A549 (cell line): Measurements from ENCODE around the gene NOC4L.

Experiments used
- CEBPB ChIP-seq, 2 experiments: fragments of >200 bp in 1 of 2; sonication (Bioruptor Twin) in 1 of 2; formaldehyde crosslinking in 1 of 2; IDR thresholded peaks; 2 replicates each; pipeline ENCODE4 v1.6.1; 2012 to 2016
- CHD2 ChIP-seq: fragments of 150-350 bp; IDR thresholded peaks from 2 replicates; pipeline ENCODE4 v1.6.1; 2014; ENCODE audit warnings: low read length; ENCODE audit not compliant: partially characterized antibody
- CTCF ChIP-seq: fragments of >200 bp; sonication (Bioruptor Twin); formaldehyde crosslinking; IDR thresholded peaks from 3 replicates; pipeline ENCODE4 v1.5.1; 2016
- EP300 ChIP-seq, 2 experiments: fragments of >200 bp; sonication (Bioruptor Twin); formaldehyde crosslinking; IDR thresholded peaks; 2 replicates in 1 of 2; 3 replicates in 1 of 2; pipeline ENCODE4 v1.6.1; 2016 to 2017
- HOXB13 ChIP-seq: fragments of 250-450 bp; sonication (Bioruptor Pico); IDR thresholded peaks from 2 replicates; pipeline ENCODE4 v1.5.0; 2020; ENCODE audit warnings: low read depth, mild to moderate bottlenecking, moderate library complexity
- MAX ChIP-seq: IDR thresholded peaks from 2 replicates; pipeline ENCODE4 v1.6.1; 2012
- POLR2A ChIP-seq: IDR thresholded peaks from 2 replicates; pipeline ENCODE4 v1.6.1; 2012; ENCODE audit warnings: mild to moderate bottlenecking, low read length
- POLR2AphosphoS2 ChIP-seq: conservative IDR thresholded peaks from 2 replicates; pipeline ENCODE4 v1.6.1; 2012; ENCODE audit warnings: low read length, improper control_type of control experiment, inconsistent platforms

GRCh38 chr12:132147423-132148367 is 3.4 kb downstream of the NOC4L start:
- TF ChIP-seq CTCF (no peak), EP300 (IDR thresholded peaks at IDR 0.05) (no peak), MAX (no peak), CHD2 (no peak), POLR2A (no peak), POLR2AphosphoS2 (no peak), CEBPB (IDR thresholded peaks at IDR 0.05) (no peak), HOXB13 (CRISPR knock-in tag) (no peak)
